Endometrium (tissue), 2 donors: ENCODE data around the gene B4GALT7.
"Not testable (repeated sequence)": the region's sequence is repeated elsewhere in the genome, so short reads cannot be mapped to it uniquely, and the experiment has no call there.

Source experiments
- FAIRE-seq: peaks from 2 replicates; lab custom pipeline; 2012; peaks lifted over from hg19 to GRCh38; lab: Jason Lieb, UNC
- donor health status: control.
- donor health status: control.

B4GALT7 gene

GRCh38 chr5:177599731-177600507 lies at the start of gene B4GALT7:
TSS of gene B4GALT7 (plus strand) at chr5:177600132. CDS start at chr5:177600211, 79 bp downstream.
- FAIRE-seq, result no peak

GRCh38 chr5:177552839-177553455 lies 47.0 kb upstream of the B4GALT7 start:
- FAIRE-seq, result no peak

- FAIRE-seq, result no peak
These were observed 46.1 kb upstream of the B4GALT7 start for GRCh38 chr5:177553671-177554429.

GRCh38 chr5:177554474-177555111 lies 45.3 kb upstream of the B4GALT7 start, which contains the start of gene FAM193B:
TSS of gene FAM193B (minus strand) at chr5:177554563. CDS start at chr5:177554458, 105 bp downstream.
- FAIRE-seq, result no peak

- FAIRE-seq, result no peak
These were observed 44.7 kb upstream of the B4GALT7 start for GRCh38 chr5:177555228-177555627.

- no peak for FAIRE-seq
These were observed 44.3 kb upstream of the B4GALT7 start for GRCh38 chr5:177555665-177556064.

- no peak for FAIRE-seq
These were observed 42.8 kb upstream of the B4GALT7 start for GRCh38 chr5:177557041-177557647.

- FAIRE-seq, result no peak
These were observed 42.1 kb upstream of the B4GALT7 start for GRCh38 chr5:177557796-177558195.

- not testable (repeated sequence) for FAIRE-seq
These were observed 40.4 kb upstream of the B4GALT7 start for GRCh38 chr5:177559446-177559941.

GRCh38 chr5:177565046-177565445 lies 34.9 kb upstream of the B4GALT7 start:
- FAIRE-seq, result no peak

- FAIRE-seq, result no peak
These were observed 31.6 kb upstream of the B4GALT7 start for GRCh38 chr5:177568326-177568725.

GRCh38 chr5:177569894-177570293 lies 30.0 kb upstream of the B4GALT7 start:
- FAIRE-seq, result no peak

- FAIRE-seq, result no peak
These were observed 24.4 kb upstream of the B4GALT7 start for GRCh38 chr5:177575488-177575887.

- no peak for FAIRE-seq
These were observed 23.8 kb upstream of the B4GALT7 start for GRCh38 chr5:177576169-177576568.

- FAIRE-seq, result no peak
These were observed 21.6 kb upstream of the B4GALT7 start for GRCh38 chr5:177578316-177578715.

- FAIRE-seq, result no peak
These were observed 11.5 kb upstream of the B4GALT7 start for GRCh38 chr5:177588413-177588909.

- FAIRE-seq, result no peak
These were observed 9.5 kb upstream of the B4GALT7 start for GRCh38 chr5:177590406-177590805.

GRCh38 chr5:177591690-177592009 lies 8.3 kb upstream of the B4GALT7 start:
- FAIRE-seq, result no peak

GRCh38 chr5:177592010-177592834 lies 7.7 kb upstream of the B4GALT7 start, which contains the start of gene TMED9:
TSS of gene TMED9 (plus strand) at chr5:177592203. CDS start at chr5:177592215, 12 bp downstream.
- no peak for FAIRE-seq

- FAIRE-seq, result no peak
These were observed 7.0 kb upstream of the B4GALT7 start for GRCh38 chr5:177592905-177593304.

- no peak for FAIRE-seq
These were observed 6.4 kb upstream of the B4GALT7 start for GRCh38 chr5:177593511-177593910.
